Neural cell (in vitro differentiated cells): ENCODE measurements around the gene THBD. TPM values are rescaled to one million over a fixed set of nuclear protein-coding genes. Genes with fewer than 3 reads are reported as not detected.

Experiments used
- H2AFZ ChIP-seq: fragments of 200-600, 300-800 bp; sonication (generic), shearing (Covaris generic); 2 replicates; pipeline ENCODE4 v1.6.0; 2014; ENCODE audit warnings: low read depth, mild to moderate bottlenecking, antibody characterized with exemption, low read length, moderate library complexity
- H3F3A ChIP-seq: fragments of 200-600 bp; shearing (Covaris generic); 2 replicates; pipeline ENCODE4 v1.6.1; 2016; ENCODE audit warnings: mild to moderate bottlenecking, moderate library complexity, mixed read lengths, antibody characterized with exemption, low read length; ENCODE audit not compliant: insufficient read depth, poor library complexity, severe bottlenecking
- H3K27ac ChIP-seq: fragments of 200-600, 300-800 bp; sonication (generic), shearing (Covaris generic); 2 replicates; pipeline ENCODE4 v1.5.1; 2014; ENCODE audit warnings: mild to moderate bottlenecking, low read length, moderate library complexity
- H3K27me3 ChIP-seq: fragments of 300-800, 200-600 bp; sonication (generic), shearing (Covaris generic); 2 replicates; pipeline ENCODE4 v1.6.0; 2014; ENCODE audit warnings: mild to moderate bottlenecking, low read depth, low read length, moderate library complexity; ENCODE audit not compliant: insufficient read depth
- H3K36me3 ChIP-seq: fragments of 300-800, 200-600 bp; sonication (generic), shearing (Covaris generic); 2 replicates; pipeline ENCODE4 v1.5.1; 2014; ENCODE audit warnings: mild to moderate bottlenecking, antibody characterized with exemption, low read length, moderate library complexity; ENCODE audit not compliant: insufficient read depth
- H3K4me2 ChIP-seq: fragments of 300-800, 200-600 bp; sonication (generic), shearing (Covaris generic); 2 replicates; pipeline ENCODE4 v1.6.0; 2014; ENCODE audit warnings: mild to moderate bottlenecking, low read length
- H3K4me3 ChIP-seq: fragments of 300-800, 200-600 bp; sonication (generic), shearing (Covaris generic); 2 replicates; pipeline ENCODE4 v1.5.1; 2014; ENCODE audit warnings: mild to moderate bottlenecking, low read length, moderate library complexity
- H3K79me2 ChIP-seq: fragments of 200-600 bp; shearing (Covaris generic); replicated peaks from 2 replicates; pipeline ENCODE4 v1.6.0; 2014; ENCODE audit warnings: mild to moderate bottlenecking, low read length, moderate library complexity; ENCODE audit not compliant: insufficient read depth
- H3K9ac ChIP-seq: fragments of 300-800, 200-600 bp; sonication (generic), shearing (Covaris generic); 2 replicates; pipeline ENCODE4 v1.6.1; 2016; ENCODE audit warnings: mild to moderate bottlenecking, low read length, mixed read lengths
- H3K9me2 ChIP-seq: fragments of 200-600 bp; shearing (Covaris generic); 2 replicates; pipeline ENCODE4 v1.6.1; 2016; ENCODE audit warnings: mild to moderate bottlenecking, low read length, mixed read lengths; ENCODE audit not compliant: insufficient read depth
- H3K9me3 ChIP-seq: fragments of 200-600, 300-800 bp; sonication (generic), shearing (Covaris generic); 2 replicates; pipeline ENCODE4 v1.6.1; 2016; ENCODE audit warnings: mild to moderate bottlenecking, mixed run types, low read length, moderate library complexity, mixed read lengths
- H4K20me1 ChIP-seq: fragments of 200-600 bp; shearing (Covaris generic); 2 replicates; pipeline ENCODE4 v1.6.1; 2016; ENCODE audit warnings: mild to moderate bottlenecking, mixed run types; ENCODE audit not compliant: insufficient read depth
- EP300 ChIP-seq: fragments of 450-650 bp; conservative IDR thresholded peaks from 2 replicates; pipeline ENCODE4 v1.6.1; 2014; ENCODE audit warnings: antibody characterized with exemption, mild to moderate bottlenecking, moderate library complexity; ENCODE audit not compliant: poor library complexity, severe bottlenecking
- EZH2 ChIP-seq: fragments of 200-600, 300-800 bp; shearing (Covaris generic), sonication (generic); IDR thresholded peaks from 2 replicates; pipeline ENCODE4 v1.6.1; 2014; ENCODE audit warnings: antibody characterized with exemption, low read length, borderline replicate concordance, mild to moderate bottlenecking; ENCODE audit not compliant: insufficient read depth, poor library complexity, severe bottlenecking
- MXI1 ChIP-seq: fragments of 450-650 bp; conservative IDR thresholded peaks from 2 replicates; pipeline ENCODE4 v1.6.1; 2014; ENCODE audit warnings: antibody characterized with exemption, mild to moderate bottlenecking; ENCODE audit not compliant: poor library complexity, severe bottlenecking
- POLR2AphosphoS5 ChIP-seq: IDR thresholded peaks from 2 replicates; pipeline ENCODE4 v1.6.1; 2012
- RAD21 ChIP-seq: fragments of 450-650 bp; conservative IDR thresholded peaks from 2 replicates; pipeline ENCODE4 v1.6.1; 2014; ENCODE audit warnings: antibody characterized with exemption, mild to moderate bottlenecking, moderate library complexity
- SMC3 ChIP-seq: fragments of 450-650 bp; conservative IDR thresholded peaks from 2 replicates; pipeline ENCODE4 v1.6.1; 2014; ENCODE audit warnings: antibody characterized with exemption, mild to moderate bottlenecking, moderate library complexity; ENCODE audit not compliant: poor library complexity
- TAF1 ChIP-seq: IDR thresholded peaks from 2 replicates; pipeline ENCODE4 v1.6.1; 2012; ENCODE audit warnings: low read depth
- polyA plus RNA-seq: library from polyadenylated mRNA; depleted of rRNA; stranded (reverse); fragments of >200 nt; gene quantifications from 2 replicates; pipeline ENCODE4 v1.2.3, GENCODE V29; 2014
- TF ChIP-seq, protein P1 (sequence below): IDR thresholded peaks from 2 replicates; pipeline ENCODE4 v1.6.1; 2012; ENCODE audit warnings: borderline replicate concordance
- TF ChIP-seq, protein P2 (sequence below): fragments of 450-650 bp; IDR thresholded peaks from 2 replicates; pipeline ENCODE4 v1.5.1; 2014; ENCODE audit warnings: antibody characterized with exemption, mild to moderate bottlenecking, moderate library complexity; ENCODE audit not compliant: poor library complexity, severe bottlenecking

The THBD gene
- polyA plus RNA-seq, 1 donor from 2014 or later = not detected

DNA sequence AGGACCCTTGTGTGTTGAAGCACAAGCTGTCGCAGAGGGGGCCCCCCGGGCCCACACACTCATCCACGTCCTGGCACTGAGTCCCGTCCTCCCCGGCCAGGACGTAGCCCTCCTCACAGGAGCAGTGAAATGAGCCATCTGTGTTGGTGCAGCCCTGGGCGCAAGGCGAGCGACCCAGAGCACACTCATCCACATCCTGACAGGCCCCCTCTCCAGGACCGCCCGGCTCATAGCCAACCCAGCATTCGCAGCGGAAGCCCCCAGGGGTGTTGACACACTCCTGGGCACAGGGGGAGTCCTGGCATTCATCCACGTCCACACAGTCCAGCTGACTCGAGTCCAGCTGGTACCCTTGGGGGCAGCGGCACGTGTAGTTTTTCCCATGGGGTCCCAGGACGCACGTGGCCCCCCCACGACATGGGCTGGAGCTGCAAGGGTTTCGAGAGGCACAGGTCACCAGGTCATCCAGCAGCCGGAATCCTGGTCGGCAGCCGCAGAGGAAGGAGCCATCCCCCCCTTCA, 35.4 kb upstream of the THBD start:
- no peak overlapping the region for H3K4me3 ChIP-seq
- no peaks in the 10 kb centered on the region for H3K9me2 ChIP-seq
- H3K27ac ChIP-seq = no peak overlapping the region
- no peaks in the 10 kb centered on the region for H3K79me2 ChIP-seq
- no peak overlapping the region for H2AFZ ChIP-seq
- H3K27me3 ChIP-seq = no peaks in the 10 kb centered on the region
- H3F3A ChIP-seq = no peaks in the 10 kb centered on the region
- no peaks in the 10 kb centered on the region for H3K9me3 ChIP-seq
- no peak overlapping the region for H3K4me2 ChIP-seq
- no peaks in the 10 kb centered on the region for H3K36me3 ChIP-seq
- no peak overlapping the region for H3K9ac ChIP-seq
- no peaks in the 10 kb centered on the region for H4K20me1 ChIP-seq
- TF ChIP-seq EZH2 = no peak
- TF ChIP-seq POLR2AphosphoS5 = no peak
- no peak for TF ChIP-seq SMC3
- no peak for TF ChIP-seq EP300
- TF ChIP-seq, protein P1, sequence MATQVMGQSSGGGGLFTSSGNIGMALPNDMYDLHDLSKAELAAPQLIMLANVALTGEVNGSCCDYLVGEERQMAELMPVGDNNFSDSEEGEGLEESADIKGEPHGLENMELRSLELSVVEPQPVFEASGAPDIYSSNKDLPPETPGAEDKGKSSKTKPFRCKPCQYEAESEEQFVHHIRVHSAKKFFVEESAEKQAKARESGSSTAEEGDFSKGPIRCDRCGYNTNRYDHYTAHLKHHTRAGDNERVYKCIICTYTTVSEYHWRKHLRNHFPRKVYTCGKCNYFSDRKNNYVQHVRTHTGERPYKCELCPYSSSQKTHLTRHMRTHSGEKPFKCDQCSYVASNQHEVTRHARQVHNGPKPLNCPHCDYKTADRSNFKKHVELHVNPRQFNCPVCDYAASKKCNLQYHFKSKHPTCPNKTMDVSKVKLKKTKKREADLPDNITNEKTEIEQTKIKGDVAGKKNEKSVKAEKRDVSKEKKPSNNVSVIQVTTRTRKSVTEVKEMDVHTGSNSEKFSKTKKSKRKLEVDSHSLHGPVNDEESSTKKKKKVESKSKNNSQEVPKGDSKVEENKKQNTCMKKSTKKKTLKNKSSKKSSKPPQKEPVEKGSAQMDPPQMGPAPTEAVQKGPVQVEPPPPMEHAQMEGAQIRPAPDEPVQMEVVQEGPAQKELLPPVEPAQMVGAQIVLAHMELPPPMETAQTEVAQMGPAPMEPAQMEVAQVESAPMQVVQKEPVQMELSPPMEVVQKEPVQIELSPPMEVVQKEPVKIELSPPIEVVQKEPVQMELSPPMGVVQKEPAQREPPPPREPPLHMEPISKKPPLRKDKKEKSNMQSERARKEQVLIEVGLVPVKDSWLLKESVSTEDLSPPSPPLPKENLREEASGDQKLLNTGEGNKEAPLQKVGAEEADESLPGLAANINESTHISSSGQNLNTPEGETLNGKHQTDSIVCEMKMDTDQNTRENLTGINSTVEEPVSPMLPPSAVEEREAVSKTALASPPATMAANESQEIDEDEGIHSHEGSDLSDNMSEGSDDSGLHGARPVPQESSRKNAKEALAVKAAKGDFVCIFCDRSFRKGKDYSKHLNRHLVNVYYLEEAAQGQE = no peak
- TF ChIP-seq RAD21 = no peak
- no peak for TF ChIP-seq TAF1
- no peak for TF ChIP-seq MXI1
- TF ChIP-seq, protein P2, sequence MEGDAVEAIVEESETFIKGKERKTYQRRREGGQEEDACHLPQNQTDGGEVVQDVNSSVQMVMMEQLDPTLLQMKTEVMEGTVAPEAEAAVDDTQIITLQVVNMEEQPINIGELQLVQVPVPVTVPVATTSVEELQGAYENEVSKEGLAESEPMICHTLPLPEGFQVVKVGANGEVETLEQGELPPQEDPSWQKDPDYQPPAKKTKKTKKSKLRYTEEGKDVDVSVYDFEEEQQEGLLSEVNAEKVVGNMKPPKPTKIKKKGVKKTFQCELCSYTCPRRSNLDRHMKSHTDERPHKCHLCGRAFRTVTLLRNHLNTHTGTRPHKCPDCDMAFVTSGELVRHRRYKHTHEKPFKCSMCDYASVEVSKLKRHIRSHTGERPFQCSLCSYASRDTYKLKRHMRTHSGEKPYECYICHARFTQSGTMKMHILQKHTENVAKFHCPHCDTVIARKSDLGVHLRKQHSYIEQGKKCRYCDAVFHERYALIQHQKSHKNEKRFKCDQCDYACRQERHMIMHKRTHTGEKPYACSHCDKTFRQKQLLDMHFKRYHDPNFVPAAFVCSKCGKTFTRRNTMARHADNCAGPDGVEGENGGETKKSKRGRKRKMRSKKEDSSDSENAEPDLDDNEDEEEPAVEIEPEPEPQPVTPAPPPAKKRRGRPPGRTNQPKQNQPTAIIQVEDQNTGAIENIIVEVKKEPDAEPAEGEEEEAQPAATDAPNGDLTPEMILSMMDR = no peak

DNA sequence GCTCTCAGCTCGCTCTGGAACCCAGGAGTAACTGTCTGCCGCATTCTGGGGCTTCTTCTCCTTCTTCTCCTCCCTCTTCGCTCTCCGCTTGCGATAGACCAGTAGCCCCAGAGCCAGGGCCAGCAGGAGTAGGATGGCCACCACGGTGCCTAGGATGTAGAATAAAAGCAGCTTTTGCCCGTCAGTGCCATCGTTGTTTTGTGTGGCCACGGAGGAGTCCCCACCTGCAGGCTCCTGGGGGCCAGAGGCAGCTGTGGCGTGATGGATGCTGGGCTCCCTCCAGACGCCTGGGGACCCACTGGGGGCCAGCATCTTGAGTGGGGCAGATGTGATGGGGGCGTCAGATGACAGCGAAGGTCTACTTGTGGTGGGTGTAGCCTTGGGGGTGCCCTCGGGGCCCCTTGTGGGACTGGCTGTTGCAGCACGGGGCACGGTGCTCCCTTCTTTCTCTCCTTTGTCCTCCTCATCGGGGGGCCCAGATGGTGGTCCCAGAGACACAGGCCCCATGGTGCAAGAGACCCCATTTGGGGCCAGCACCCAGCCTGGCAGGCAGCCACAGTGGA, 34.9 kb upstream of the THBD start:
- no peaks in the 10 kb centered on the region for H4K20me1 ChIP-seq
- no peak overlapping the region for H2AFZ ChIP-seq
- no peak overlapping the region for H3K27ac ChIP-seq
- H3K4me2 ChIP-seq = no peak overlapping the region
- TF ChIP-seq, protein P2 = no peak
- TF ChIP-seq MXI1 (no peak), TAF1 (no peak)
- H3K9me3 ChIP-seq = no peaks in the 10 kb centered on the region
- no peaks in the 10 kb centered on the region for H3K79me2 ChIP-seq
- H3K9me2 ChIP-seq = no peaks in the 10 kb centered on the region
- H3K4me3 ChIP-seq = no peak overlapping the region
- H3K27me3 ChIP-seq = no peaks in the 10 kb centered on the region
- H3F3A ChIP-seq = no peaks in the 10 kb centered on the region
- H3K36me3 ChIP-seq = no peaks in the 10 kb centered on the region
- H3K9ac ChIP-seq = no peak overlapping the region
